H1 (cell line): ENCODE results near the gene USP36. TPM values are rescaled to one million over a fixed set of nuclear protein-coding genes. Genes with fewer than 3 reads are reported as not detected.
"Not testable (repeated sequence)": the region's sequence is repeated elsewhere in the genome, so short reads cannot be mapped to it uniquely, and the experiment has no call there.

Experiments
- CTCF ChIA-PET: fragments of 300-600 bp; sonication (Branson Sonifier 250); formaldehyde crosslinking; loops from one replicate; lab custom pipeline; 2021; ENCODE audit not compliant: partially characterized antibody; lab: Charles Lee
- POLR2A ChIA-PET: fragments of 300-600 bp; sonication (Branson Sonifier 250); formaldehyde crosslinking; loops from one replicate; lab custom pipeline; 2021; ENCODE audit warnings: inconsistent platforms; ENCODE audit not compliant: partially characterized antibody; lab: Charles Lee
- DNase-seq, 2 experiments: peaks; one replicate each; pipeline versions ENCODE4 v3.0.0 to v3.0.0-alpha.2; 2010 to 2022; ENCODE audit warnings: low spot score in 2 of 2, low read depth in 1 of 2, mixed read lengths in 1 of 2
- FAIRE-seq: peaks from 2 replicates; lab custom pipeline; 2011; peaks lifted over from hg19 to GRCh38; lab: Jason Lieb, UNC
- H2AFZ ChIP-seq: 2 replicates; pipeline ENCODE4 v1.8.1; 2012; ENCODE audit warnings: low read length, inconsistent platforms
- H2AK5ac ChIP-seq: 2 replicates; pipeline ENCODE4 v1.6.1; 2013; ENCODE audit warnings: low read depth, low read length
- H2BK120ac ChIP-seq: replicated peaks from 2 replicates; pipeline ENCODE3; 2013; ENCODE audit warnings: low read depth, low read length, inconsistent platforms
- H2BK12ac ChIP-seq: 2 replicates; pipeline ENCODE4 v1.6.1; 2013; ENCODE audit warnings: low read depth, low read length
- H2BK15ac ChIP-seq: 2 replicates; pipeline ENCODE4 v1.6.1; 2013; ENCODE audit warnings: low read length
- H2BK20ac ChIP-seq: 2 replicates; pipeline ENCODE4 v1.6.1; 2013; ENCODE audit warnings: low read length
- H2BK5ac ChIP-seq: 2 replicates; pipeline ENCODE4 v1.6.1; 2013; ENCODE audit warnings: low read depth, low read length
- H3K14ac ChIP-seq: 2 replicates; pipeline ENCODE4 v1.6.1; 2013; ENCODE audit warnings: inconsistent platforms; ENCODE audit not compliant: insufficient read length
- H3K18ac ChIP-seq: 2 replicates; pipeline ENCODE4 v1.6.1; 2013; ENCODE audit warnings: low read length; ENCODE audit errors: extremely low read depth
- H3K23ac ChIP-seq: 2 replicates; pipeline ENCODE4 v1.6.1; 2013; ENCODE audit warnings: inconsistent platforms; ENCODE audit not compliant: insufficient read length
- H3K23me2 ChIP-seq: 2 replicates; pipeline ENCODE4 v1.6.1; 2013; ENCODE audit warnings: low read depth, low read length
- H3K27ac ChIP-seq: 2 replicates; pipeline ENCODE4 v1.6.1; 2011; ENCODE audit warnings: low read depth, low read length, inconsistent platforms
- H3K27me3 ChIP-seq, 4 experiments: replicated peaks in 1 of 4; 1 replicate in 1 of 4; 2 replicates in 3 of 4; pipeline versions ENCODE4 v1.6.1 to v1.8.1; 2011 to 2013; ENCODE audit warnings: low read length in 3 of 4, mild to moderate bottlenecking in 3 of 4, inconsistent platforms in 2 of 4, mixed read lengths in 2 of 4, moderate library complexity in 1 of 4; ENCODE audit not compliant: control insufficient read depth in 3 of 4, insufficient read depth in 3 of 4; ENCODE audit errors: extremely low read depth in 1 of 4
- H3K36me3 ChIP-seq, 4 experiments: 2 replicates each; pipeline versions ENCODE4 v1.6.1 to v1.8.1; 2011 to 2013; ENCODE audit warnings: mild to moderate bottlenecking in 4 of 4, low read length in 3 of 4, moderate library complexity in 2 of 4, control low read depth in 1 of 4, inconsistent platforms in 1 of 4; ENCODE audit not compliant: insufficient read depth in 4 of 4, control insufficient read depth in 2 of 4
- H3K4ac ChIP-seq: replicated peaks from 2 replicates; pipeline ENCODE3; 2013; ENCODE audit warnings: low read length, low read depth, mixed read lengths, inconsistent platforms; ENCODE audit not compliant: insufficient read length
- H3K4me1 ChIP-seq, 4 experiments: replicated peaks in 1 of 4; 1 replicate in 1 of 4; 2 replicates in 3 of 4; pipeline versions ENCODE4 v1.6.1 to v1.8.1; 2011 to 2013; ENCODE audit warnings: low read length in 3 of 4, inconsistent platforms in 2 of 4, mixed read lengths in 1 of 4; ENCODE audit not compliant: insufficient read depth in 4 of 4, control insufficient read depth in 3 of 4
- H3K4me2 ChIP-seq, 2 experiments: 2 replicates each; pipeline versions ENCODE4 v1.6.1 to v1.8.1; 2011 to 2013; ENCODE audit warnings: low read depth in 2 of 2, low read length in 2 of 2, control low read depth in 1 of 2, inconsistent platforms in 1 of 2, mild to moderate bottlenecking in 1 of 2; ENCODE audit not compliant: insufficient read depth in 1 of 2
- H3K4me3 ChIP-seq, 4 experiments: fragments of 200-600, 300-600 bp in 1 of 4; sonication (generic), shearing (Covaris generic), sonication (Bioruptor Twin) in 1 of 4; 2 replicates each; pipeline versions ENCODE4 v1.5.1 to v1.8.1; 2011 to 2016; ENCODE audit warnings: low read length in 4 of 4, low read depth in 3 of 4, control low read depth in 2 of 4, inconsistent platforms in 2 of 4, mild to moderate bottlenecking in 2 of 4, mixed read lengths in 1 of 4, moderate library complexity in 1 of 4; ENCODE audit not compliant: insufficient read depth in 2 of 4; ENCODE audit errors: extremely low read depth in 1 of 4
- H3K56ac ChIP-seq: replicated peaks from 2 replicates; pipeline ENCODE3; 2013; ENCODE audit warnings: low read depth, mild to moderate bottlenecking, mixed read lengths, low read length, inconsistent platforms; ENCODE audit not compliant: insufficient read length
- H3K79me1 ChIP-seq: 2 replicates; pipeline ENCODE4 v1.6.1; 2013; ENCODE audit warnings: low read depth, low read length, control low read depth
- H3K79me2 ChIP-seq, 2 experiments: 2 replicates each; pipeline versions ENCODE4 v1.6.1 to v1.8.1; 2012 to 2013; ENCODE audit warnings: low read length in 2 of 2, mild to moderate bottlenecking in 2 of 2, inconsistent platforms in 1 of 2; ENCODE audit not compliant: insufficient read depth in 2 of 2, control insufficient read depth in 1 of 2
- H3K9ac ChIP-seq, 4 experiments: replicated peaks in 1 of 4; 1 replicate in 1 of 4; 2 replicates in 3 of 4; pipeline versions ENCODE4 v1.6.1 to v1.8.1; 2011 to 2013; ENCODE audit warnings: low read depth in 3 of 4, low read length in 3 of 4, control low read depth in 2 of 4, mild to moderate bottlenecking in 2 of 4, moderate library complexity in 2 of 4, inconsistent platforms in 1 of 4; ENCODE audit errors: extremely low read depth in 1 of 4
- H3K9me3 ChIP-seq, 2 experiments: 2 replicates each; pipeline versions ENCODE4 v1.6.1 to v1.8.1; 2012 to 2013; ENCODE audit warnings: mild to moderate bottlenecking in 2 of 2, moderate library complexity in 2 of 2, control low read depth in 1 of 2, inconsistent platforms in 1 of 2, low read depth in 1 of 2, low read length in 1 of 2, mixed read lengths in 1 of 2; ENCODE audit not compliant: insufficient read depth in 2 of 2
- H4K20me1 ChIP-seq, 2 experiments: replicated peaks in 1 of 2; 2 replicates each; pipeline versions ENCODE3 to v1.8.1; 2011 to 2013; ENCODE audit warnings: inconsistent platforms in 2 of 2, low read length in 2 of 2, mild to moderate bottlenecking in 1 of 2; ENCODE audit not compliant: insufficient read depth in 2 of 2, control insufficient read depth in 1 of 2
- H4K5ac ChIP-seq: 2 replicates; pipeline ENCODE4 v1.6.1; 2013; ENCODE audit warnings: low read length, low read depth, mixed read lengths, inconsistent platforms; ENCODE audit not compliant: insufficient read length
- H4K8ac ChIP-seq: 2 replicates; pipeline ENCODE4 v1.8.0; 2013; ENCODE audit warnings: mild to moderate bottlenecking, moderate library complexity, low read length, inconsistent platforms; ENCODE audit not compliant: insufficient read depth; ENCODE audit errors: extremely low read depth
- H4K91ac ChIP-seq: replicated peaks from 2 replicates; pipeline ENCODE3; 2013; ENCODE audit warnings: low read length, mixed read lengths, inconsistent platforms; ENCODE audit not compliant: insufficient read length
- WGBS, 2 experiments: shearing (Covaris generic) in 1 of 2; methylation state at CpG; one replicate each; pipeline versions ENCODE4 v1.1.6 to v1.1.7; 2013 to 2015; ENCODE audit warnings: low lambda C conversion rate in 2 of 2, mixed read lengths in 2 of 2, inconsistent platforms in 1 of 2, low coverage in 1 of 2, missing lambda C conversion rate in 1 of 2; ENCODE audit not compliant: insufficient replicate concordance in 2 of 2, insufficient coverage in 1 of 2, insufficient read length in 1 of 2; ENCODE audit errors: extremely low coverage in 1 of 2, missing lambda C conversion rate in 1 of 2; 5-methylcytosine and 5-hydroxymethylcytosine counted together
- polyA plus RNA-seq, 7 experiments: library from polyadenylated mRNA; depleted of rRNA in 3 of 7; stranded (reverse) in 5 of 7; unstranded in 2 of 7; fragments of >200 nt in 5 of 7; fragments of 200-250 nt in 2 of 7; gene quantifications; 1 replicate in 5 of 7; 2 replicates in 1 of 7; 4 replicates in 1 of 7; pipeline versions ENCODE4 v1.2.1 to v1.2.3, GENCODE V29; 2011 to 2013; ENCODE audit warnings: missing spikeins in 2 of 7, mixed read lengths in 2 of 7
- total RNA-seq: library from RNA; stranded (reverse); fragmentation: NEBNext Ultra II Directional; extraction: Animal tissue kit (Norgen Biotek cat#: 25700); gene quantifications from 2 replicates; pipeline ENCODE4 v1.2.1, GENCODE V29; 2021

Gene USP36
- total and polyA plus RNA-seq, 2 of the 8 experiments (the other 6 are each of a cell fraction or from before 2014, with no cell fraction given): 40.7 to 67.7 TPM

DNA sequence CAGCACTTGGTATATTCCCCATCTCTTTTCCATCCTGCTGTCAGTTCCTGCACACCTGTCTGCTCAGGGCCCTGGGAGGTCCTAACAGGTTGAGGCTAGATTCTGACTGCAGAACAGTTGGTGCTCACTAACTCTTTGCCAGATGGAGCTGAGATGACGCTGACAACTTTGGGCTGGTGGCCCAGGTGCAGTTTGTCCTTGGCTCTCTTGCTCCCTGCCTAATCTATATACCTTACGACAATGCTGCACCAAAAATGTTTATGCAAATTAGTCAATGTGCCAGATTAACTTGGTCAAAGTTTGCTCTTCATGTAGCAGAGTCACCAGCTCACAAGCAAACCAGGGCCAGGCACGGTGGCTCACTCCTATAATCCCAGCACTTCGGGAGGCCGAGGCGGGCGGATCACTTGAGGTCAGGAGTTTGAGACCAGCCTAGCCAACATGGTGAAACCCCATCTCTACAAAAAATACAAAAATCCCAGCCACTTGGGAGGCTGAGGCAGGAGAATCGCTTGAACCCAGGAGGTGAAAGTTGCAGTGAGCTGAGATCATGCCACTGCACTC, 36.4 kb upstream of the USP36 start:
- H3K4me2 ChIP-seq, H2BK20ac ChIP-seq, H3K4me3 ChIP-seq, H3K79me1 ChIP-seq, H3K23ac ChIP-seq, H3K27me3 ChIP-seq, POLR2A ChIA-PET, H3K79me2 ChIP-seq, H3K14ac ChIP-seq, H4K5ac ChIP-seq, H3K27ac ChIP-seq, H4K8ac ChIP-seq, H2AFZ ChIP-seq, H3K4ac ChIP-seq, H2BK15ac ChIP-seq, H2BK120ac ChIP-seq, H3K9ac ChIP-seq, H3K9me3 ChIP-seq, H3K18ac ChIP-seq, H2BK12ac ChIP-seq, H2BK5ac ChIP-seq, FAIRE-seq, H4K91ac ChIP-seq, H3K23me2 ChIP-seq, H3K36me3 ChIP-seq, DNase-seq, H2AK5ac ChIP-seq, H3K56ac ChIP-seq, H4K20me1 ChIP-seq: not testable (repeated sequence)
- H3K4me1 ChIP-seq: peaks cover 0 to 12% (median 2%) of the 10 kb centered on the region in 4 experiments; a peak in 3 of 7 replicates
- CTCF ChIA-PET: interaction anchor here (0.9 to 6.3 kb wide), 5 partner anchors 11 to 168 kb away, joined by 3 to 30 read pairs (median 4); no protein-coding TSS in a partner anchor
- WGBS, 2 experiments: 96% methylated on average over 8 of the region's 8 CpGs; no CpG with 5 or more reads in 1 of the 2 experiments
